Ascending aorta (tissue), 2 donors: ENCODE data around the gene TMTC2. TPM values are rescaled to one million over a fixed set of nuclear protein-coding genes. Genes with fewer than 3 reads are reported as not detected.

ENCODE experiments used
- DNase-seq, 2 donors: peaks; one replicate each; pipeline ENCODE4 v3.0.0-alpha.2; 2019; ENCODE audit warnings: low spot score in 2 of 2
- H3K27ac ChIP-seq, 2 donors: fragments of 200-600 bp; sonication (generic); one replicate each; pipeline ENCODE4 v1.5.1; 2016 to 2017; ENCODE audit warnings: mild to moderate bottlenecking in 1 of 2
- H3K27me3 ChIP-seq: fragments of 200-600 bp; sonication (generic); one replicate; pipeline ENCODE4 v1.5.1; 2017
- H3K36me3 ChIP-seq, 2 donors: fragments of 200-600 bp; sonication (generic); one replicate each; pipeline ENCODE4 v1.5.1; 2016
- H3K4me1 ChIP-seq, 2 donors: fragments of 200-600 bp; sonication (generic); one replicate each; pipeline ENCODE4 v1.5.1; 2016 to 2017; ENCODE audit warnings: mild to moderate bottlenecking in 1 of 2
- H3K4me3 ChIP-seq, 2 donors: fragments of 200-600 bp; sonication (generic); one replicate each; pipeline ENCODE4 v1.5.1; 2016 to 2017; ENCODE audit warnings: mild to moderate bottlenecking in 1 of 2
- H3K9me3 ChIP-seq, 2 donors: fragments of 200-600 bp; sonication (generic); one replicate each; pipeline ENCODE4 v1.5.1; 2016
- CTCF ChIP-seq, 3 experiments: fragments of 200-600 bp in 2 of 3; fragments of 450-650 bp in 1 of 3; sonication (generic) in 2 of 3; IDR thresholded peaks; one replicate each; pipeline ENCODE4 v1.5.1; 2016 to 2019; ENCODE audit warnings: antibody characterized with exemption in 3 of 3, mild to moderate bottlenecking in 1 of 3, moderate library complexity in 1 of 3
- intact Hi-C: fragments of 100-400 bp; cut with DNase I; formaldehyde crosslinking; loops from one replicate; pipeline ENCODE4 v1.15.1; 2023
- total RNA-seq: library from RNA; depleted of rRNA; stranded (reverse); fragments of >200 nt; gene quantifications from one replicate; pipeline ENCODE4 v1.1.0, GENCODE V29; 2016

TMTC2 gene
- total RNA-seq, 1 donor from 2014 or later: 6.8 TPM

GRCh38 chr12:82690006-82690405 lies 3.3 kb downstream of the TMTC2 start:
- intact Hi-C loops: no loop called here

DNA sequence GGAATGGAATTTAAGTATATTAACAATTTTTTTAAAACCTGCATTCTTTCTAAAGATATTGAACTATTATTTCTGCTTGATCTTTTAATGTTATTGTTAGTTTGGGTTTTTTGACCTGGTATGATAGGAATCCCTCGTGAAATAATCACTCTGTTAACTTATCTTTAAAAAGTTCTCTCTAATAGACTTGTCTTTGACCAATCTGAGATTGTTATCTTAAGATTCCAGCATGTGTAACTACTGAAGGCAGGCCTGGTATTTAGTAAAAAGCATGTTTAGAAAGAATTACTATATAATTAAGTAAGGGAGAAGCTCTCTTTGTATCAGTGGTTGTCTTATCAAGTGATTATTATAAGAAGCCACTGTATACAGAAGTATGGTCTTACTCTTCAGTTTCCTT lies 4.8 kb downstream of the TMTC2 start:
- Histone ChIP-seq H3K9me3 (no peaks in the 10 kb centered on the region), H3K4me3 (no peak overlapping the region), H3K36me3 (no peaks in the 10 kb centered on the region), H3K27ac (no peak overlapping the region), H3K4me1 (no peaks in the 10 kb centered on the region), H3K27me3 (no peaks in the 10 kb centered on the region)
- intact Hi-C loops: no loop called here
- DNase-seq: no peak
- no peak for TF ChIP-seq CTCF (IDR thresholded peaks at IDR 0.05)

More at GRCh38 chr12:82690006-82690405, 3.3 kb downstream of the TMTC2 start:
- Histone ChIP-seq H3K9me3 (no peaks in the 10 kb centered on the region), H3K27me3 (no peaks in the 10 kb centered on the region), H3K27ac (no peak overlapping the region), H3K4me3 (no peak overlapping the region), H3K36me3 (no peaks in the 10 kb centered on the region), H3K4me1 (no peaks in the 10 kb centered on the region)
- no peak for DNase-seq
- TF ChIP-seq CTCF (IDR thresholded peaks at IDR 0.05): no peak

DNA sequence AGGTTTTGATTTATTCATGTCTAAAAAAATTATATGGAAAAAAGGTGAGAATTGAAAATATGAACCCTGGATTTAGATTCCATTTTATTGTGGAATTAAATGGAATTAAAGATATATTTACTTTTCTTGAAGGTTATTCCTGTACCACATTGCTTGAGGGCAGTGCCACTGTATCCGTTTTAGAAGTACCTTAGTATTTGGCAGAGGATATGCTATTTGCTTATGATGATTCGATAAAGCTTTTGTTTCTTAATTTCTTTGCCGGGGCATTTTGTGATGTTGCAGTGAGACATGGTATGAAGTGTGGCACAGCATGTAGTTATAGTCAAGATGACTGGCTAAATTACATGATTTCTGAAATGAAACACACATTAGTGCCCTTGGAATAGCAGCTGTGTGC lies 7.6 kb downstream of the TMTC2 start:
- Histone ChIP-seq H3K27me3 (no peaks in the 10 kb centered on the region), H3K4me3 (no peak overlapping the region), H3K36me3 (no peaks in the 10 kb centered on the region), H3K9me3 (no peaks in the 10 kb centered on the region), H3K27ac (no peak overlapping the region), H3K4me1 (no peaks in the 10 kb centered on the region)
- no peak for TF ChIP-seq CTCF (IDR thresholded peaks at IDR 0.05)
- intact Hi-C loops: no loop called here
- no peak for DNase-seq

DNA sequence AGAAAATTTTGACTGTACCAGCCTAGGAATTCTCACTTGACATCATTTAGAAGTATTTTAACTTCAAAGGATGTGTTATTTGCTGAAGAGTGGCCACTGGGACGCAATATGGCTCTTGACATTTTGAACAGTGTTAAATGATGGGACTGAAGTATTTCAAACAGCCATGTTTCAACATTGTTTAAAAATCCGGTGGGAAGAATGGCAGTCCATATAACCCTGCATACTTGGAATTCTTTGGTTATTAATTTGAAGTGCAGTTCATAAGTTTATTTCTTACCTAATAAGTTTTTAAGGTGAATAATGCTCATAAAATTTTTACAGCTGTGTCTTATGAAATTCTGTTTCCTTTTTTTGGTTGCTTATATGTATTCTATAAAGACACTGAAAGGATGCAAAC lies 8.3 kb downstream of the TMTC2 start:
- DNase-seq: no peak
- intact Hi-C loops: no loop called here
- Histone ChIP-seq H3K27me3 (no peaks in the 10 kb centered on the region), H3K36me3 (no peaks in the 10 kb centered on the region), H3K4me1 (no peaks in the 10 kb centered on the region), H3K27ac (no peak overlapping the region), H3K9me3 (no peaks in the 10 kb centered on the region), H3K4me3 (no peak overlapping the region)
- TF ChIP-seq CTCF (IDR thresholded peaks at IDR 0.05): no peak

- H3K9me3 ChIP-seq: no peaks in the 10 kb centered on the region
- DNase-seq: no peak
- H3K36me3 ChIP-seq: no peaks in the 10 kb centered on the region
- no peak overlapping the region for H3K4me3 ChIP-seq
- H3K4me1 ChIP-seq: no peaks in the 10 kb centered on the region
- intact Hi-C loops: no loop called here
- no peak overlapping the region for H3K27ac ChIP-seq
- TF ChIP-seq CTCF (IDR thresholded peaks at IDR 0.05): no peak
- H3K27me3 ChIP-seq: no peaks in the 10 kb centered on the region
Measured at GRCh38 chr12:82695531-82695930, 8.8 kb downstream of the TMTC2 start.

DNA sequence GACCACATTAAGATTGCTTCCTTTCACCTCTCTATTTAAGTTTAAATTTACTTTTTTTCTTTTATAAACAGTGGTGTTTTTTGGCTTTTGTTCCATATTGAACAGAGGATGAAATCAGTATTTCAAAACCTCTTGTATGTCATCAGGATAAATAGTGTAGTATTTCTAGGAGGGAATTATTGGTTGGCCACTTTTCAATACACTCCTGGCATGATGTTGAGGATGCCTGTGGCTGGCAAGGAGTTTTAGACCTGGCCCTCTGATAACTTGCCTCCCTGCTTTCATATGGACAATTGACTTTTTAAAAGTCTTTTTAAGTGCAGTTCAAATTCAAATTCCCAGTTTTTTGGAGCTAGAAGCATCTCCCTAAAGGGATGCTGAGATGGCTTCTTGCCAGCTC lies 9.8 kb downstream of the TMTC2 start:
- DNase-seq: no peak

More for the DNA sequence above, 9.8 kb downstream of the TMTC2 start:
- Histone ChIP-seq H3K36me3 (no peaks in the 10 kb centered on the region), H3K9me3 (no peaks in the 10 kb centered on the region), H3K27me3 (no peaks in the 10 kb centered on the region), H3K4me1 (no peaks in the 10 kb centered on the region), H3K4me3 (no peak overlapping the region), H3K27ac (no peak overlapping the region)
- TF ChIP-seq CTCF (IDR thresholded peaks at IDR 0.05): no peak
- intact Hi-C loops: no loop called here
